Endothelial cell of umbilical vein (primary cell): Measurements from ENCODE around the gene CFAP99. TPM values are rescaled to one million over a fixed set of nuclear protein-coding genes. Genes with fewer than 3 reads are reported as not detected.

Source experiments
- BruUV-seq: library from RNA; stranded (reverse); fragments of 400-500 nt; replicated peaks from 2 replicates; lab custom pipeline; 2021; lab: Mats Ljungman, UMichigan
- CTCF ChIA-PET: fragments of 300-600, 350-600 bp; sonication (Branson Sonifier 250); formaldehyde crosslinking; loops from one replicate; lab custom pipeline; 2021; ENCODE audit warnings: antibody characterized with exemption, inconsistent platforms; lab: Charles Lee
- POLR2A ChIA-PET: fragments of 300-600, 350-600 bp; sonication (Branson Sonifier 250); formaldehyde crosslinking; loops from one replicate; lab custom pipeline; 2021; ENCODE audit warnings: antibody characterized with exemption, inconsistent platforms; lab: Charles Lee
- DNase-seq: peaks from one replicate; pipeline ENCODE4 v3.0.0-alpha.2; 2011; ENCODE audit warnings: low read depth, low spot score
- FAIRE-seq: peaks from 2 replicates; lab custom pipeline; 2011; peaks lifted over from hg19 to GRCh38; lab: Jason Lieb, UNC
- H2AFZ ChIP-seq: 2 replicates; pipeline ENCODE4 v1.6.0; 2012; ENCODE audit warnings: low read depth, low read length, control low read depth, inconsistent platforms
- H3K27ac ChIP-seq: 2 replicates; pipeline ENCODE4 v1.5.1; 2011; ENCODE audit warnings: low read depth, mild to moderate bottlenecking, control low read depth, low read length, moderate library complexity; ENCODE audit not compliant: insufficient read depth
- H3K27me3 ChIP-seq, 2 experiments: 2 replicates each; pipeline versions ENCODE4 v1.6.0 to v1.6.1; 2011; ENCODE audit warnings: low read length in 2 of 2, mixed read lengths in 1 of 2; ENCODE audit not compliant: control insufficient read depth in 2 of 2, insufficient read depth in 2 of 2
- H3K36me3 ChIP-seq, 2 experiments: 2 replicates in 1 of 2; 3 replicates in 1 of 2; pipeline ENCODE4 v1.5.1; 2011; ENCODE audit warnings: low read length in 2 of 2, mild to moderate bottlenecking in 1 of 2, moderate library complexity in 1 of 2; ENCODE audit not compliant: control insufficient read depth in 2 of 2, insufficient read depth in 2 of 2; ENCODE audit errors: extremely low read depth in 1 of 2
- H3K4me1 ChIP-seq: 3 replicates; pipeline ENCODE4 v1.5.1; 2011; ENCODE audit warnings: mild to moderate bottlenecking, low read length; ENCODE audit not compliant: control insufficient read depth, insufficient read depth; ENCODE audit errors: extremely low read depth
- H3K4me2 ChIP-seq: 2 replicates; pipeline ENCODE4 v1.6.1; 2011; ENCODE audit warnings: low read length, control low read depth, mixed read lengths; ENCODE audit not compliant: insufficient read depth
- H3K4me3 ChIP-seq, 3 experiments: fragments of 200-600 bp in 1 of 3; sonication (generic), shearing (Covaris generic) in 1 of 3; replicated peaks in 1 of 3; 2 replicates each; pipeline ENCODE4 v1.5.1; 2011 to 2016; ENCODE audit warnings: control low read depth in 3 of 3, low read length in 3 of 3, mild to moderate bottlenecking in 2 of 3, inconsistent platforms in 1 of 3, low read depth in 1 of 3, moderate library complexity in 1 of 3; ENCODE audit not compliant: insufficient read depth in 1 of 3
- H3K79me2 ChIP-seq: 2 replicates; pipeline ENCODE4 v1.6.0; 2012; ENCODE audit warnings: low read length, inconsistent platforms; ENCODE audit not compliant: control insufficient read depth, insufficient read depth
- H3K9ac ChIP-seq: replicated peaks from 2 replicates; pipeline ENCODE3; 2011; ENCODE audit warnings: low read length, control low read depth; ENCODE audit not compliant: insufficient read depth; ENCODE audit errors: extremely low read depth
- H3K9me1 ChIP-seq: replicated peaks from 3 replicates; pipeline ENCODE4 v1.6.0; 2011; ENCODE audit warnings: mild to moderate bottlenecking, low read length; ENCODE audit not compliant: control insufficient read depth, insufficient read depth; ENCODE audit errors: extremely low read depth
- H3K9me3 ChIP-seq: replicated peaks from 2 replicates; pipeline ENCODE4 v1.5.1; 2012; ENCODE audit warnings: low read length, inconsistent platforms; ENCODE audit not compliant: control insufficient read depth, insufficient read depth
- H4K20me1 ChIP-seq: replicated peaks from 2 replicates; pipeline ENCODE3; 2011; ENCODE audit warnings: mild to moderate bottlenecking, low read length; ENCODE audit not compliant: control insufficient read depth, insufficient read depth; ENCODE audit errors: extremely low read depth
- EZH2 ChIP-seq: IDR thresholded peaks from 2 replicates; pipeline ENCODE4 v1.6.1; 2012; ENCODE audit warnings: borderline replicate concordance, low read depth, mild to moderate bottlenecking, moderate library complexity, low read length, inconsistent platforms; ENCODE audit not compliant: severe bottlenecking
- FOS ChIP-seq: IDR thresholded peaks from 2 replicates; pipeline ENCODE4 v1.6.1; 2011; ENCODE audit warnings: mild to moderate bottlenecking, low read length, moderate library complexity, borderline replicate concordance; ENCODE audit not compliant: insufficient read depth
- GATA2 ChIP-seq: IDR thresholded peaks from 2 replicates; pipeline ENCODE4 v1.7.0; 2011; ENCODE audit warnings: low read depth, mild to moderate bottlenecking, moderate library complexity, mixed read lengths, low read length; ENCODE audit not compliant: insufficient read length, insufficient read depth
- JUN ChIP-seq: IDR thresholded peaks from 2 replicates; pipeline ENCODE4 v1.6.1; 2011; ENCODE audit warnings: borderline replicate concordance, low read depth; ENCODE audit not compliant: insufficient read length, insufficient read depth
- MYC ChIP-seq: IDR thresholded peaks from one replicate; pipeline ENCODE4 v1.6.1; 2011; ENCODE audit warnings: mild to moderate bottlenecking, low read depth, low read length
- POLR2A ChIP-seq: IDR thresholded peaks from 2 replicates; pipeline ENCODE4 v1.6.1; 2012; ENCODE audit warnings: low read depth, mild to moderate bottlenecking, control low read depth, low read length
- POLR2AphosphoS5 ChIP-seq: IDR thresholded peaks from 2 replicates; pipeline ENCODE4 v1.6.1; 2012; ENCODE audit warnings: low read depth, mild to moderate bottlenecking, control low read depth, low read length, moderate library complexity; ENCODE audit not compliant: insufficient read depth
- dilution Hi-C: fragments of 300-500 bp; cut with MboI; formaldehyde crosslinking; loops from one replicate; pipeline ENCODE4 v1.15.0; 2019; ENCODE audit warnings: low sequenced_read_pairs; ENCODE audit not compliant: extremely low pct_ligation_motif_present
- intact Hi-C: fragments of 100-400 bp; cut with micrococcal nuclease; formaldehyde crosslinking; loops from one replicate; pipeline ENCODE4 v1.10.0; 2022
- polyA plus RNA-seq, 4 experiments: library from polyadenylated mRNA; depleted of rRNA in 3 of 4; stranded (reverse) in 3 of 4; unstranded in 1 of 4; fragments of >200 nt; gene quantifications; 2 replicates each; pipeline versions ENCODE4 v1.2.1 to v1.2.3, GENCODE V29; 2011 to 2012; ENCODE audit warnings: missing spikeins in 1 of 4
- total RNA-seq: library from RNA; stranded (reverse); gene quantifications from 2 replicates; pipeline ENCODE4 v1.2.3, GENCODE V29; 2021
- TF ChIP-seq, protein P1 (sequence below), 2 donors: IDR thresholded peaks; 1 replicate in 1 of 2; 2 replicates in 1 of 2; pipeline ENCODE4 v1.5.1; 2011; ENCODE audit warnings: low read length in 2 of 2, mild to moderate bottlenecking in 2 of 2, moderate library complexity in 2 of 2, control low read depth in 1 of 2, inconsistent platforms in 1 of 2, low read depth in 1 of 2; ENCODE audit not compliant: insufficient read depth in 1 of 2; ENCODE audit errors: extremely low read depth in 1 of 2
- TF ChIP-seq, protein P2 (sequence below): IDR thresholded peaks from 2 replicates; pipeline ENCODE4 v1.6.1; 2011; ENCODE audit not compliant: insufficient read depth, insufficient read length

CFAP99 gene
- total and polyA plus RNA-seq, 2 donors (not counting 3 experiments of a cell fraction or from before 2014, with no cell fraction given) = 0.03 TPM; not detected in 1

DNA sequence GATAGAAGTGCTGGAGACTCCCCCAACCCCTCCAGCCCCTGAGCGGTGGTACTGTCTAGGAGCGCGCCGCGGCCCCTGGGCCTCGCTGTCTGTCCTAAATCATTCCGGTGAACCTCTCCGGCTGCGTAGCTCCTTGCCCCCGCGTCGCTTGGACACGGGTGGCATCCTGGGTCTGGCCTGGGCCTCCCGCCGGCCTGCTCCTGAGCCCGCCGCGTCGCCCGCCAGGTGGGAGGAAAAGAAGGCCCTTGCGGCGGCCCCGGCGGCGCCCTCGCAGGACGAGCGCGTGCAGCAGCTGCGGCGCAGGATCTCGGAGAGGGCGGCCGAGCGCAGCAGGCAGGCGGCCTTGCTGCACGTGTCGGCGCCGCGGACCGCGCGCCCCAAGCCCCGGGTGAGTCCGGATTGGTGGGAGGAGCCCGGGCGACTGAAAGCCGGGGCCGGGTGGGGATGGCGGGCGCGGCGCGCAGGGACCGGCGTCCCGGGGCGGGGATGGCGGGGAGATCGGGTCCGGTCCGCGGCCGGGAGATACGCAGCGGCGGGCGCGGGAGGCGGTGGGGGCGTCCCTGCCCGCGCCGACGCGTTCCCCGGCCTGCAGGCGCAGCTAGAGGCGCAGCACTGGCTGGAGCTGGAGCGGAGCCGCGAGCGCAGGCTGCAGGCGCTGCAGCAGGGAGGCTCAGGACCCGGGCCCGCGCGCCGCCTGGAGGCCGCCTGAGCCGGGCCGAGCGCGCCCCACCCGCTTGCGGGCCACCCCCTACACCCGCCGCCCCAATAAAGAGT, 43.6 kb downstream of the CFAP99 start:
- no TSS peak for BruUV-seq
- POLR2A ChIA-PET = no interaction called here

More for the DNA sequence above, 43.6 kb downstream of the CFAP99 start:
- H3K36me3 ChIP-seq = no peaks in the 10 kb centered on the region
- dilution Hi-C loops (no loop called here), intact Hi-C loops (loop anchor here (1.0 to 2.0 kb wide), 2 partner anchors 200 to 242 kb away; partner anchors contain the start of gene MXD4)
- CTCF ChIA-PET = interaction anchor here (0.6 to 1.5 kb wide), 12 partner anchors 21 to 245 kb away, joined by 3 to 22 read pairs (median 3); no protein-coding TSS in a partner anchor
- DNase-seq = peak; percentile 75
- FAIRE-seq = peak; percentile 79
- peak; percentile 52 for TF ChIP-seq EZH2
- TF ChIP-seq, protein P1, sequence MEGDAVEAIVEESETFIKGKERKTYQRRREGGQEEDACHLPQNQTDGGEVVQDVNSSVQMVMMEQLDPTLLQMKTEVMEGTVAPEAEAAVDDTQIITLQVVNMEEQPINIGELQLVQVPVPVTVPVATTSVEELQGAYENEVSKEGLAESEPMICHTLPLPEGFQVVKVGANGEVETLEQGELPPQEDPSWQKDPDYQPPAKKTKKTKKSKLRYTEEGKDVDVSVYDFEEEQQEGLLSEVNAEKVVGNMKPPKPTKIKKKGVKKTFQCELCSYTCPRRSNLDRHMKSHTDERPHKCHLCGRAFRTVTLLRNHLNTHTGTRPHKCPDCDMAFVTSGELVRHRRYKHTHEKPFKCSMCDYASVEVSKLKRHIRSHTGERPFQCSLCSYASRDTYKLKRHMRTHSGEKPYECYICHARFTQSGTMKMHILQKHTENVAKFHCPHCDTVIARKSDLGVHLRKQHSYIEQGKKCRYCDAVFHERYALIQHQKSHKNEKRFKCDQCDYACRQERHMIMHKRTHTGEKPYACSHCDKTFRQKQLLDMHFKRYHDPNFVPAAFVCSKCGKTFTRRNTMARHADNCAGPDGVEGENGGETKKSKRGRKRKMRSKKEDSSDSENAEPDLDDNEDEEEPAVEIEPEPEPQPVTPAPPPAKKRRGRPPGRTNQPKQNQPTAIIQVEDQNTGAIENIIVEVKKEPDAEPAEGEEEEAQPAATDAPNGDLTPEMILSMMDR (IDR thresholded peaks at IDR 0.05; ENCODE audit: extremely low read depth in 1 of 2, insufficient read depth in 1 of 2, low read depth in 1 of 2, low read length in 2 of 2) = peak; percentile 37 to 48
- TF ChIP-seq JUN = no peak
- TF ChIP-seq FOS = no peak
- no peak for TF ChIP-seq MYC
- no peak for TF ChIP-seq POLR2AphosphoS5
- TF ChIP-seq, protein P2, sequence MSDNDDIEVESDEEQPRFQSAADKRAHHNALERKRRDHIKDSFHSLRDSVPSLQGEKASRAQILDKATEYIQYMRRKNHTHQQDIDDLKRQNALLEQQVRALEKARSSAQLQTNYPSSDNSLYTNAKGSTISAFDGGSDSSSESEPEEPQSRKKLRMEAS = peak; percentile 62
- no peak for TF ChIP-seq GATA2
- TF ChIP-seq POLR2A = no peak
- H3K27ac ChIP-seq = no peak overlapping the region
- H3K4me1 ChIP-seq = peaks cover 7% of the 10 kb centered on the region
- no peaks in the 10 kb centered on the region for H3K9me1 ChIP-seq
- H3K9ac ChIP-seq = no peak overlapping the region
- peak overlapping the region; percentile 66 for H2AFZ ChIP-seq
- no peaks in the 10 kb centered on the region for H3K79me2 ChIP-seq
- H4K20me1 ChIP-seq = no peaks in the 10 kb centered on the region
- H3K4me2 ChIP-seq = peak overlapping the region; percentile 41
- H3K27me3 ChIP-seq = no peaks in the 10 kb centered on the region
- H3K4me3 ChIP-seq = peak overlapping the region in 2 of 3 experiments; percentile 20 to 29
- no peaks in the 10 kb centered on the region for H3K9me3 ChIP-seq
